GM23338 (cell line): ENCODE results near the gene THTPA.

Source experiments
- CREB1 ChIP-seq: fragments of 250-450 bp; sonication (Bioruptor Pico); IDR thresholded peaks from 2 replicates; pipeline ENCODE4 v1.5.0; 2020; ENCODE audit warnings: low read depth, mild to moderate bottlenecking, moderate library complexity
- CTCF ChIP-seq, 2 experiments: fragments of 200-600 bp in 1 of 2; sonication (generic) in 1 of 2; conservative IDR thresholded peaks; 2 replicates each; pipeline versions ENCODE4 v1.5.1 to v1.6.1; 2016 to 2017; ENCODE audit warnings: antibody characterized with exemption in 2 of 2, low read depth in 2 of 2, mild to moderate bottlenecking in 2 of 2, moderate library complexity in 1 of 2
- EZH2 ChIP-seq: fragments of 200-600 bp; sonication (generic); IDR thresholded peaks from one replicate; pipeline ENCODE4 v1.8.0; 2017; ENCODE audit warnings: antibody characterized with exemption, mild to moderate bottlenecking, low read depth; ENCODE audit not compliant: unreplicated experiment
- EZH2phosphoT487 ChIP-seq: fragments of 200-600 bp; sonication (generic); IDR thresholded peaks from one replicate; pipeline ENCODE4 v1.8.1; 2018; ENCODE audit warnings: antibody characterized with exemption; ENCODE audit not compliant: unreplicated experiment
- JUNB ChIP-seq: IDR thresholded peaks from one replicate; pipeline ENCODE4 v1.6.1; 2016; ENCODE audit warnings: antibody characterized with exemption; ENCODE audit not compliant: unreplicated experiment
- NANOG ChIP-seq: IDR thresholded peaks from 2 replicates; pipeline ENCODE4 v1.6.1; 2016; ENCODE audit warnings: antibody characterized with exemption, borderline replicate concordance
- POLR2AphosphoS5 ChIP-seq: IDR thresholded peaks from 2 replicates; pipeline ENCODE4 v1.6.1; 2016; ENCODE audit warnings: antibody characterized with exemption, low read depth
- REST ChIP-seq: IDR thresholded peaks from one replicate; pipeline ENCODE4 v1.6.1; 2018; ENCODE audit warnings: antibody characterized with exemption; ENCODE audit not compliant: unreplicated experiment
- ZNF114 ChIP-seq: fragments of 250-450 bp; sonication (Bioruptor Pico); IDR thresholded peaks from 2 replicates; pipeline ENCODE4 v1.5.0; 2020; ENCODE audit warnings: mild to moderate bottlenecking, moderate library complexity

GRCh38 chr14:23513818-23514643 is 42.0 kb upstream of the THTPA start:
- TF ChIP-seq EZH2 (no peak), CTCF (conservative IDR thresholded peaks at IDR 0.05; ENCODE audit: low read depth in 2 of 2) (no peak), EZH2phosphoT487 (no peak), NANOG (no peak), POLR2AphosphoS5 (no peak), CREB1 (CRISPR knock-in tag) (no peak), REST (no peak), JUNB (no peak), ZNF114 (CRISPR knock-in tag) (no peak)
